AG10803 (cell line): ENCODE measurements around the gene GALNS.

Source experiments
- DNase-seq: peaks from one replicate; pipeline ENCODE4 v3.0.0; 2010; ENCODE audit warnings: low read depth
- H3K4me3 ChIP-seq: 2 replicates; pipeline ENCODE4 v1.5.1; 2011; ENCODE audit warnings: mild to moderate bottlenecking, low read length, control low read depth
- CTCF ChIP-seq: conservative IDR thresholded peaks from 2 replicates; pipeline ENCODE4 v1.5.1; 2011; ENCODE audit warnings: mild to moderate bottlenecking, low read length, control low read depth, inconsistent platforms

GALNS gene

GRCh38 chr16:88784074-88784855 is 72.5 kb downstream of the GALNS start:
- H3K4me3 ChIP-seq, result peak overlapping the region; percentile 78
- TF ChIP-seq CTCF, result peak; percentile 56
- peak; percentile 83 for DNase-seq

DNA sequence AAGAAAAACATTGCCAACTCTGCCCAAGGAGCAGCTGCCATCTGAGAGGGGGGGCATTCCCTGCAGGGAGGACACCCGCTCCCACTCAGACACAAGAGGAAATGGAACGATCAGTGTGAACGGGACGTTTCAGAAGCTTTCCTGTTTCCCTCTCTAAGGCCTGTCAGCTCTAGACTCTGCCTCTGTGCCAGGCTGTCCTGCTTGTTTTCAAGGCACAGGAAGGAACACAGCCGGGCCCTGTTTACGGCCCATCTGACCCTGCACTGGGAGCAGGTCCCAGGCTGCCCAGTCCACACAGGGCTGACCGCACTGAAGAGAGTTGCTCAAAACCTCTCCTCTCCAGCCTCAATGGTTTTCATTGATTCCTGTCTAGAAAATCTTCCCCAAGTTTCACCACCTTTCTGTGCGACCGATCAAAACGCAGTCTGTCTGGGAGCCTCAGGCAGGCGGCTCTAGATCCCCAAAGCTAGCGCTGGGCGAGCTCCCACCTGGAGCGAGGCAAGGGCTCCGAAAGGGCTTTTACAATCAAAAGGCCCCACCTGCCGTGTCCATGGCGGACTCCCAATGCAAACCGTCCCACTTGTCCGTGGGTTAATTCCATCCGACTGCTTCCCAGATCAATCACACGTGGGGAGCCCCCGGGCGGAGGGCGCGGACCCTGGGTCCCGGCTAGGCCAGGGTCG is 73.2 kb downstream of the GALNS start:
- DNase-seq, result peak; percentile 47
- peak overlapping the region; percentile 78 for H3K4me3 ChIP-seq
- TF ChIP-seq CTCF, result no peak

- peak overlapping the region; percentile 78 for H3K4me3 ChIP-seq
- TF ChIP-seq CTCF, result no peak
- DNase-seq, result peak; percentile 71
These were observed 74.0 kb downstream of the GALNS start for GRCh38 chr16:88782454-88783390.

DNA sequence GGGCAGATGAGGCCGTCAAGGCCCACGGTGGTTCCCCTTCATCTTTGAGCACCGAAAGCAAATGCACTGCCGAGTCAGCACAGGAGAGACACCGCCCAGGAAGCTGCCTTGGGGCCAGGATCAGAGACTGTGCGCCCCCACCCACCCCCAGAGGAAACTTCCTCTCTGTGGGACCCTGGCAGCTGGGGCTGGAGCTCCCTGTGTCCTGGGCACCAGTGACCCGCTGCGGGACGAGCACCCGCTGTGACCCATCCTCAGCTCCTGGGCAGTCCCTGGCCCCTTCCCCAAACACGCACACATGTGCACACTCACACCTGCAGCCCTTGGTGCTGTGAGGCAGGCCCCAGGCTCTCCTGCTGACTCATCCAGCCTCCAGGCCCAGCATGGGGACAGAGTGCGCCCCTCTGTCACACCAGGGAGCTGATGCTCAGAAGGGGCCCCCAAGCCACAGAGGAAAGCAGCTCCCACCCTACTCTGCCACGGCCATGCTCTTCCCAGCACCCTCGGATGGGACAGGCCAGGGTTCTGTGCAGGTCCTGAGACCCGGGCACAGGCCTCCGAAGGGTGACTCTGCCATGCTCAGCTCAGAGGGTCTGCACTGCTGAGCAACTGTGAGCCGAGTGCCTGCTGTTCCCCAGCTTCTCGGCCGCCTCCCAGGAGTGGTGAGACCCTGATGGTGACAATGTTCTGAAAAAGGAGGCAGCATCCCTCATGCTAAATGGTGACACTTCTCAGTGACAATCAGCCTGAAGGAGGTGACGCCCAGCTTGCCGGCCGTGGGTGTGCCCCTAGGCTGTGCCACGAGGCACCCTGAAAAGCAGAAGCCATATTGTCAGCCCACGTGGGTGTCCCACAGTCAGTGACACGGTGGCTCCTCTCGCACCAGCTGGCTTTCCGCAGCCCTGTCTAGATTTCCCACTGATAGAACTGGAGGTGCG is 75.3 kb downstream of the GALNS start:
- DNase-seq, result no peak
- no peak overlapping the region for H3K4me3 ChIP-seq
- TF ChIP-seq CTCF, result no peak

DNA sequence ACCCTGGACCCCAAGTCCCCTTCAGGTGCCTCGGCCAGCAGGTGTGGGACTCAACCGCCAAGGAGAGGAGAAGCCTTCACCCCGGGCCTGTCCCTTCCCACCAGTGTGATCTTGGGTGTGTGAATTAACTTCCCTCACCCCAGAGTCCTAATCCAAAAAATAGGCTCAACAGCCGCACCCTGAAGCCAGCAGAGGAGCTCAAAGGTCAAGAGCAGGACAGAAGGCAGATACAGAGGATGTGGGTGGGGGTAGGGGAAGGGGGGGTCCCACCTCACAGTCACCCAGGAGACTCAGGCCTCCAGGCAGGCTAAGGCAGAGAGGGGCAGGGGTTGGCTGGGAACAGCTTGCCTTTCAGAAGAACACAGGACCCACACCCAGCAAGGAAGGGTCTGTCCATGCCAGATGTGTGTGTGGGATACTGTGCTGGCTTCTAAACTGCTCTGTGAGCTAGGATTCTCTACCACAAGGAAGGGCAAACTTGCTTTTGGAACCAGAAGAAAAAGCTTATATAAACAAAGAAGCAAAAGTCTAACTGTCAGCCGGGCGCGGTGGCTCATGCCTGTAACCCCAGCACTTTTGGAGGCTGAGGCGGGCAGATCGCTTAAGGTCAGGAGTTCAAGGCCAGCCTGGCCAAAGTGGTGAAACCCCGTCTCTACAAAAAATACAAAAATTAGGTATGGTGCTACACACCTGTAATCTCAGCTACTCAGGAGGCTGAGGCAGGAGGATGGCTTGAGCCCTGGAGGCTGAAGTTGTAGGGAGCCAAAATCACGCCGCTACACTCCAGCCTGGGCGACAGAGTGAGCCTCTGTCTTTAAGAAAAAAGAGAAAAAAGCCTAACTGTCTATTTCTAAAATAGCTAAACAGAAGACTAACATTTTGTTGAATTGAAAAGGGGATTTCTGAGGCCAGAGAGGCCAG is 76.3 kb downstream of the GALNS start:
- H3K4me3 ChIP-seq, result no peak overlapping the region
- no peak for TF ChIP-seq CTCF
- DNase-seq, result no peak
